A549 (cell line): Measurements from ENCODE around the gene FRMD6. TPM values are rescaled to one million over a fixed set of nuclear protein-coding genes. Genes with fewer than 3 reads are reported as not detected.

Experiments used
- ATAC-seq, 2 experiments: fragments of 200-7000 bp in 1 of 2; fragments of >200 bp in 1 of 2; cut with Nextera tagmentation in 1 of 2; cut with Tn5 transposase in 1 of 2; 3 replicates each; pipeline versions ENCODE4 v1.8.0 to v1.9.1; 2018 to 2020; ENCODE audit warnings: mild to moderate bottlenecking in 1 of 2, moderate library complexity in 1 of 2
- CTCF ChIA-PET: fragments of 300-600 bp; sonication (Branson Sonifier 250); formaldehyde crosslinking; extraction: SDS; loops from one replicate; lab custom pipeline; 2021; ENCODE audit warnings: antibody characterized with exemption, inconsistent platforms; lab: Yijun Ruan, JAX
- POLR2A ChIA-PET: fragments of 350-600 bp; formaldehyde crosslinking; extraction: SDS; loops from one replicate; lab custom pipeline; 2021; ENCODE audit warnings: antibody characterized with exemption, inconsistent platforms; lab: Yijun Ruan, JAX
- DNase-seq, 2 experiments: peaks; one replicate each; pipeline versions ENCODE4 v3.0.0 to v3.0.0-alpha.2; 2011 to 2016; ENCODE audit warnings: low read depth in 1 of 2, low spot score in 1 of 2
- FAIRE-seq: peaks from 2 replicates; lab custom pipeline; 2011; peaks lifted over from hg19 to GRCh38; lab: Jason Lieb, UNC
- H3K27ac ChIP-seq, 2 experiments: fragments of >200 bp; sonication (Bioruptor Twin); formaldehyde crosslinking; 3 replicates each; pipeline ENCODE4 v1.5.1; 2016 to 2017
- H3K4me1 ChIP-seq: fragments of >200 bp; sonication (Bioruptor Twin); formaldehyde crosslinking; 3 replicates; pipeline ENCODE4 v1.6.1; 2016
- H3K4me2 ChIP-seq: fragments of >200 bp; sonication (Bioruptor Twin); formaldehyde crosslinking; 3 replicates; pipeline ENCODE4 v1.6.1; 2016
- H3K4me3 ChIP-seq: fragments of >200 bp; sonication (Bioruptor Twin); formaldehyde crosslinking; 3 replicates; pipeline ENCODE4 v1.5.1; 2016
- H3K9me3 ChIP-seq: fragments of >200 bp; sonication (Bioruptor Twin); formaldehyde crosslinking; 3 replicates; pipeline ENCODE4 v1.6.1; 2016
- BHLHE40 ChIP-seq: IDR thresholded peaks from 2 replicates; pipeline ENCODE4 v1.6.1; 2012; ENCODE audit warnings: low read depth, low read length, inconsistent platforms
- CBX8 ChIP-seq: fragments of 200-600 bp; sonication (generic); IDR thresholded peaks from 2 replicates; pipeline ENCODE4 v1.6.1; 2016
- CHD2 ChIP-seq: fragments of 150-350 bp; IDR thresholded peaks from 2 replicates; pipeline ENCODE4 v1.6.1; 2014; ENCODE audit warnings: low read length; ENCODE audit not compliant: partially characterized antibody
- EHMT2 ChIP-seq: fragments of 200-600 bp; sonication (generic); IDR thresholded peaks from 2 replicates; pipeline ENCODE4 v1.6.1; 2016; ENCODE audit warnings: antibody characterized with exemption, low read depth, mild to moderate bottlenecking, moderate library complexity
- ELK1 ChIP-seq: fragments of 150-350 bp; IDR thresholded peaks from 2 replicates; pipeline ENCODE4 v1.6.1; 2014; ENCODE audit warnings: low read depth, mild to moderate bottlenecking, low read length
- FOSL2 ChIP-seq, 2 experiments: fragments of 450-650 bp in 1 of 2; fragments of >200 bp in 1 of 2; sonication (Bioruptor Twin) in 1 of 2; formaldehyde crosslinking; IDR thresholded peaks; 2 replicates each; pipeline versions ENCODE4 v1.5.0 to v1.6.1; 2016 to 2020; ENCODE audit warnings: mild to moderate bottlenecking in 1 of 2, moderate library complexity in 1 of 2
- FOXS1 ChIP-seq: fragments of 250-450 bp; sonication (Bioruptor Pico); IDR thresholded peaks from 2 replicates; pipeline ENCODE4 v1.5.0; 2020; ENCODE audit warnings: mild to moderate bottlenecking, moderate library complexity
- GATA3 ChIP-seq: IDR thresholded peaks from 2 replicates; pipeline ENCODE4 v1.6.1; 2012; ENCODE audit warnings: borderline replicate concordance
- HEYL ChIP-seq: fragments of 250-450 bp; sonication (Bioruptor Pico); IDR thresholded peaks from 2 replicates; pipeline ENCODE4 v1.8.0; 2021; ENCODE audit warnings: mild to moderate bottlenecking, moderate library complexity
- HOXB13 ChIP-seq: fragments of 250-450 bp; sonication (Bioruptor Pico); IDR thresholded peaks from 2 replicates; pipeline ENCODE4 v1.5.0; 2020; ENCODE audit warnings: low read depth, mild to moderate bottlenecking, moderate library complexity
- MAFK ChIP-seq: fragments of 450-650 bp; IDR thresholded peaks from 2 replicates; pipeline ENCODE4 v1.6.1; 2014; ENCODE audit not compliant: partially characterized antibody
- MAX ChIP-seq: IDR thresholded peaks from 2 replicates; pipeline ENCODE4 v1.6.1; 2012
- MYC ChIP-seq: IDR thresholded peaks from 2 replicates; pipeline ENCODE4 v1.6.1; 2012; ENCODE audit warnings: mild to moderate bottlenecking, inconsistent platforms, low read length, improper control_type of control experiment, borderline replicate concordance
- NFE2L2 ChIP-seq: fragments of 150-350 bp; conservative IDR thresholded peaks from 2 replicates; pipeline ENCODE4 v1.6.1; 2014; ENCODE audit warnings: low read length
- NR3C1 ChIP-seq: fragments of >200 bp; sonication (Bioruptor Twin); formaldehyde crosslinking; IDR thresholded peaks from 3 replicates; pipeline ENCODE4 v1.6.1; 2017
- RAD21 ChIP-seq, 2 experiments: fragments of >200 bp in 1 of 2; sonication (Bioruptor Twin) in 1 of 2; formaldehyde crosslinking in 1 of 2; IDR thresholded peaks in 1 of 2; conservative IDR thresholded peaks in 1 of 2; 2 replicates in 1 of 2; 3 replicates in 1 of 2; pipeline ENCODE4 v1.6.1; 2012 to 2018; ENCODE audit warnings: inconsistent platforms in 1 of 2
- RARB ChIP-seq: fragments of 250-450 bp; sonication (Bioruptor Pico); IDR thresholded peaks from 2 replicates; pipeline ENCODE4 v1.8.0; 2021; ENCODE audit warnings: mild to moderate bottlenecking, moderate library complexity
- RFX5 ChIP-seq: fragments of 450-650 bp; IDR thresholded peaks from 2 replicates; pipeline ENCODE4 v1.7.1; 2014; ENCODE audit warnings: antibody characterized with exemption, mild to moderate bottlenecking, moderate library complexity
- TFCP2L1 ChIP-seq: fragments of 250-450 bp; sonication (Bioruptor Pico); IDR thresholded peaks from 2 replicates; pipeline ENCODE4 v1.5.0; 2021; ENCODE audit warnings: mild to moderate bottlenecking
- TP53 ChIP-seq: fragments of 250-450 bp; sonication (Bioruptor Pico); IDR thresholded peaks from 2 replicates; pipeline ENCODE4 v1.5.0; 2021; ENCODE audit warnings: mild to moderate bottlenecking, moderate library complexity
- WGBS: methylation state at CpG from one replicate; pipeline ENCODE4 v1.1.6; 2017; ENCODE audit errors: missing lambda C conversion rate; 5-methylcytosine and 5-hydroxymethylcytosine counted together
- polyA plus RNA-seq, 4 experiments: library from polyadenylated mRNA; depleted of rRNA in 3 of 4; stranded (reverse); fragments of >200 nt; fragmentation: RNase III in 1 of 4; extraction: RNeasy Plus Mini Kit Qiagen cat#74134 plus additional on column Dnase treatment in 1 of 4; gene quantifications; 2 replicates in 3 of 4; 3 replicates in 1 of 4; pipeline ENCODE4 v1.2.3, GENCODE V29; 2011 to 2017
- TF ChIP-seq, protein P1 (sequence below): IDR thresholded peaks from 2 replicates; pipeline ENCODE4 v1.6.1; 2012; ENCODE audit warnings: low read depth, borderline replicate concordance
- TF ChIP-seq, protein P2 (sequence below): fragments of >200 bp; sonication (Bioruptor Twin); formaldehyde crosslinking; IDR thresholded peaks from 2 replicates; pipeline ENCODE4 v1.6.1; 2016
- TF ChIP-seq, protein P3 (sequence below): fragments of 450-650 bp; IDR thresholded peaks from 2 replicates; pipeline ENCODE4 v1.6.1; 2014; ENCODE audit warnings: antibody characterized with exemption

FRMD6 gene
- polyA plus RNA-seq, 2 of the 4 experiments (the other 2 are of a cell fraction): 18.8 to 23.1 TPM

DNA sequence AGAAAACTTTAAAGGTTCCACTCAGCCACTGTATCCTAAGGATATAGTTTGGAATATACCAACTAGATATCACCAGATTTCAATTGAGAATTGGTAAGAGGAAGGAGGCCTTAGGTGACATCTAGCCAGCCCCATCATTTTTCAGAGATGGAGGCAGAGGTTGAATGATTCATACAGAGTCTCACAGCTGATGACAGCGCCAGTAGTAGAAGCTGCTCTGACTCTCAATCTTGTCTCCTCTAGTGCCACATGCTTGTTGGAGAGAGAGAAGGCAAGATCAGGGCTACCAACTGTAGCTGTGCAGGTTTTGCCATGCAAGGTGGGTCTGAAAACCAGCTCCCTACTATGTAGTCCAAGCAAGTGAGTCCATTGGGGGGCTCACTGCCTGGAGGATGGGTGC is 6.1 kb downstream of the FRMD6 start:
- H3K9me3 ChIP-seq: no peaks in the 10 kb centered on the region
- H3K4me1 ChIP-seq: peaks cover 38% of the 10 kb centered on the region
- no peak overlapping the region for H3K4me2 ChIP-seq
- no peak overlapping the region for H3K27ac ChIP-seq
- TF ChIP-seq RFX5 (no peak), ELK1 (no peak), GATA3 (no peak), HEYL (CRISPR knock-in tag) (no peak), CHD2 (no peak)
- TF ChIP-seq, protein P1, sequence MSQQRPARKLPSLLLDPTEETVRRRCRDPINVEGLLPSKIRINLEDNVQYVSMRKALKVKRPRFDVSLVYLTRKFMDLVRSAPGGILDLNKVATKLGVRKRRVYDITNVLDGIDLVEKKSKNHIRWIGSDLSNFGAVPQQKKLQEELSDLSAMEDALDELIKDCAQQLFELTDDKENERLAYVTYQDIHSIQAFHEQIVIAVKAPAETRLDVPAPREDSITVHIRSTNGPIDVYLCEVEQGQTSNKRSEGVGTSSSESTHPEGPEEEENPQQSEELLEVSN: no peak
- POLR2A ChIA-PET: no interaction called here
- CTCF ChIA-PET: interaction anchor here (1.2 to 2.3 kb wide), 4 partner anchors 118 to 374 kb away, joined by 3 to 13 read pairs (median 6); no protein-coding TSS in a partner anchor
- WGBS: 100% methylated on average over 1 of the region's 1 CpG
- no peak for ATAC-seq
- no peak for DNase-seq
- H3K4me3 ChIP-seq: no peak overlapping the region
- no peak for FAIRE-seq

GRCh38 chr14:51658441-51659173 is 6.9 kb downstream of the FRMD6 start:
- TF ChIP-seq TP53 (CRISPR knock-in tag) (no peak), MAFK (peak; percentile 71)
- peaks cover 35% of the 10 kb centered on the region for H3K4me1 ChIP-seq
- WGBS: 85% methylated on average over 6 of the region's 6 CpGs
- no peak overlapping the region for H3K4me3 ChIP-seq
- POLR2A ChIA-PET: no interaction called here
- H3K27ac ChIP-seq: 0 out of 6 replicates have a peak overlapping the region, but pooled peaks of 1 of the 2 experiments have one; percentile 11
- no peaks in the 10 kb centered on the region for H3K9me3 ChIP-seq
- DNase-seq: no peak
- no peak for ATAC-seq
- no peak overlapping the region for H3K4me2 ChIP-seq
- CTCF ChIA-PET: interaction anchor here (1.2 to 2.3 kb wide), 4 partner anchors 117 to 375 kb away, joined by 3 to 13 read pairs (median 6); no protein-coding TSS in a partner anchor
- no peak for FAIRE-seq

DNA sequence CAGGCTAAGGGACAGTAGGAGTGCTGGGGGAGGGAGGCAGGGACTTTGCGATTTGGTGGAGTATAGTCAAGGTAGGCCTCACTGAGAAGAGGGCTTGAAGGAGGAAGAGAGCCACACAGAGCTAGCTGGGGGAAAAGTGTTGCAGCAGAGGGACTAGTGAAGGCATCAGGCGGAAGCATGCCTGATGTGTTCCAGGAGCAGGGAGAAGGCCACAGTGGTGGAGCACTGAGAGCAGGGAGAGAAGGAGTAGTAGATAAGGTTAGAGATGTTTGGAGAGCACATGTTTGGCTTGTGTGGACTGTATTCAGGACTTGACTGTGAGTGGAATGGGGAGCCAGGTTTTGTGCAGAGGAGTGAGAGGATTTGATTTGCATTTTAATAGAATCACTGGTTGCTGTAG is 9.0 kb downstream of the FRMD6 start:
- ATAC-seq: no peak

DNA sequence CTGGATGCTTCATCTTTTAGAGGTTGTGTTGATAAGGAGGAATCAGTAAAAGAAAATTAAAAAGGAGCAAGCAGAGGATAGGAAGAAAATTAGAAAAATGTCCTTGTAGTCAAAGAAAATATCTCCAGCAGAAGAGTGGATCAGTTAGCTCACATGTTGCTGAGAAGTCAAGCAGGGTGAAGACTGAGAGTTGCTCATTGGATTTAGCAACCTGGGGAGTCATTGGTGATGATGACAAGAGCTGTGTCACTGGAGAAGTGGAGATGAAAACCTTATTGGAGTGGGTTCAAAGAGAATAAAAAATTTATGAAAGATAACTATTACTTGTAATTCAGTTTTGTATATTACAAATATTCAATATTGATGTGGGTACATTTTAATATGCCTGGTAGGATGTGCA is 9.8 kb downstream of the FRMD6 start:
- Histone ChIP-seq H3K4me3 (no peak overlapping the region), H3K9me3 (no peaks in the 10 kb centered on the region), H3K27ac (no peak overlapping the region), H3K4me2 (no peak overlapping the region), H3K4me1 (peaks cover 9% of the 10 kb centered on the region; the same call in 1 of the 3 replicates)
- DNase-seq: no peak
- FAIRE-seq: no peak
- ATAC-seq: no peak
- ChIA-PET POLR2A (interaction anchor here (1.0 kb wide), 1 partner anchor 8 kb away, joined by 4 read pairs; no protein-coding TSS in a partner anchor), CTCF (interaction anchor here (2.8 to 4.5 kb wide), 2 partner anchors 9 to 378 kb away, joined by 17 to 19 read pairs; partner anchors contain the start of gene FRMD6)
- no peak for TF ChIP-seq NR3C1
- no peak for TF ChIP-seq FOSL2 (IDR thresholded peaks at IDR 0.05)
- no peak for TF ChIP-seq FOSL2 (CRISPR knock-in tag; IDR thresholded peaks at IDR 0.05)
- TF ChIP-seq RAD21 (conservative IDR thresholded peaks at IDR 0.05 in 1 of 2, IDR thresholded peaks at IDR 0.05 in 1 of 2): no peak
- TF ChIP-seq GATA3: no peak
- TF ChIP-seq TFCP2L1 (CRISPR knock-in tag): no peak
- TF ChIP-seq, protein P2, sequence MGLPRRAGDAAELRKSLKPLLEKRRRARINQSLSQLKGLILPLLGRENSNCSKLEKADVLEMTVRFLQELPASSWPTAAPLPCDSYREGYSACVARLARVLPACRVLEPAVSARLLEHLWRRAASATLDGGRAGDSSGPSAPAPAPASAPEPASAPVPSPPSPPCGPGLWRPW: no peak
- no peak for TF ChIP-seq NFE2L2
- no peak for TF ChIP-seq FOXS1 (CRISPR knock-in tag)
- TF ChIP-seq EHMT2: no peak
- no peak for TF ChIP-seq MAX
- no peak for TF ChIP-seq CHD2
- no peak for TF ChIP-seq MYC
- TF ChIP-seq RARB (CRISPR knock-in tag): no peak
- TF ChIP-seq ELK1: no peak

More for the DNA sequence above, 9.0 kb downstream of the FRMD6 start:
- no peak for TF ChIP-seq TFCP2L1 (CRISPR knock-in tag)
- TF ChIP-seq, protein P2: no peak
- TF ChIP-seq CBX8: no peak
- TF ChIP-seq HOXB13 (CRISPR knock-in tag): no peak
- TF ChIP-seq, protein P3, sequence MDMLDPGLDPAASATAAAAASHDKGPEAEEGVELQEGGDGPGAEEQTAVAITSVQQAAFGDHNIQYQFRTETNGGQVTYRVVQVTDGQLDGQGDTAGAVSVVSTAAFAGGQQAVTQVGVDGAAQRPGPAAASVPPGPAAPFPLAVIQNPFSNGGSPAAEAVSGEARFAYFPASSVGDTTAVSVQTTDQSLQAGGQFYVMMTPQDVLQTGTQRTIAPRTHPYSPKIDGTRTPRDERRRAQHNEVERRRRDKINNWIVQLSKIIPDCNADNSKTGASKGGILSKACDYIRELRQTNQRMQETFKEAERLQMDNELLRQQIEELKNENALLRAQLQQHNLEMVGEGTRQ: no peak
- TF ChIP-seq MAX: no peak
- no peak for TF ChIP-seq CHD2
- no peak for TF ChIP-seq BHLHE40
- FAIRE-seq (no peak), DNase-seq (no peak)
- peaks cover 14% of the 10 kb centered on the region for H3K4me1 ChIP-seq
- no peaks in the 10 kb centered on the region for H3K9me3 ChIP-seq
- POLR2A ChIA-PET: no interaction called here
- 88% methylated on average over 2 of the region's 2 CpGs for WGBS
- no peak overlapping the region for H3K4me2 ChIP-seq
- CTCF ChIA-PET: no interaction called here
- H3K4me3 ChIP-seq: no peak overlapping the region
- H3K27ac ChIP-seq: no peak overlapping the region
